C4-2B (cell line): ENCODE measurements around the gene E2F8.
A peak's percentile ranks its signal among the peaks of the same experiment; 100 is the strongest.

Experiments
- H3K27ac ChIP-seq: fragments of 450-650 bp; 2 replicates; pipeline ENCODE4 v1.5.1; 2017
- CTCF ChIP-seq: fragments of 450-650 bp; conservative IDR thresholded peaks from 2 replicates; pipeline ENCODE4 v1.5.1; 2017; ENCODE audit warnings: mild to moderate bottlenecking
- ZFX ChIP-seq: fragments of 450-650 bp; IDR thresholded peaks from 2 replicates; pipeline ENCODE4 v1.6.1; 2017

E2F8 gene

GRCh38 chr11:19246816-19247215 lies 6.1 kb upstream of the E2F8 start:
- no peak overlapping the region for H3K27ac ChIP-seq
- TF ChIP-seq CTCF (no peak), ZFX (no peak)

GRCh38 chr11:19245351-19245750 lies 4.6 kb upstream of the E2F8 start:
- no peak overlapping the region for H3K27ac ChIP-seq
- no peak for TF ChIP-seq CTCF
- TF ChIP-seq ZFX = no peak

GRCh38 chr11:19244621-19245020 lies 3.9 kb upstream of the E2F8 start:
- peak overlapping the region; percentile 11; the same call in 1 of the 2 replicates for H3K27ac ChIP-seq
- TF ChIP-seq ZFX (no peak), CTCF (no peak)

- peak overlapping the region; percentile 11; the same call in 1 of the 2 replicates for H3K27ac ChIP-seq
- TF ChIP-seq ZFX = no peak
- TF ChIP-seq CTCF = no peak
These were observed 3.3 kb upstream of the E2F8 start for GRCh38 chr11:19244084-19244483.

- peak overlapping the region; percentile 27; the same call in 1 of the 2 replicates for H3K27ac ChIP-seq
- TF ChIP-seq CTCF (no peak), ZFX (no peak)
These were observed 2.9 kb upstream of the E2F8 start for GRCh38 chr11:19243613-19244012.

- TF ChIP-seq CTCF (no peak), ZFX (no peak)
- peak overlapping the region; percentile 27; the same call in 1 of the 2 replicates for H3K27ac ChIP-seq
These were observed 2.4 kb upstream of the E2F8 start for GRCh38 chr11:19243143-19243542.

GRCh38 chr11:19242179-19242932 lies 1.6 kb upstream of the E2F8 start:
- peak overlapping the region; percentile 84 for H3K27ac ChIP-seq
- no peak for TF ChIP-seq CTCF
- TF ChIP-seq ZFX = no peak
